ENCODE measurements around the gene DSPP.

DNA sequence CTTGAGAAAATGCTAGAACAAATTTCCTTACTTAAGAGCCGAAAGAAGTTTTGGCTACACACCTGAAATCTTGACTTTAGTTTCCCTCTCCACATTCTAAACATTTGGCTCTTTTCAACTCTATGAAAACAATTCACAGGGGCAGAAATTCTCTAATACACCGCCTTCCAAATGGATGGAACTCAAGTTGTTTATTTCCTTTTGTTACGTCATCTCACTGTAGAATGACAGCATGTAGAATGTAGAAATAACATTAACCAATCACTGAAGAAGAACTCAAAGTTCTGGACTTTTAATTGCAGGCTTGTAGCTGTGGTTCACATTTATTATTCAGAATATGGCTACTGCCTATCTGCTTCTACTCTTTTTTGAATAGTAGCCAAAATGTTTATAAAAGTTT is 43.6 kb downstream of the DSPP start:
- no peak for TF ChIP-seq CTCF (IDR thresholded peaks at IDR 0.05)
- no peak for TF ChIP-seq POLR2A (IDR thresholded peaks at IDR 0.05)
